Keratinocyte (primary cell): ENCODE results near the gene ATXN2. TPM values are rescaled to one million over a fixed set of nuclear protein-coding genes. Genes with fewer than 3 reads are reported as not detected.
A peak's percentile ranks its signal among the peaks of the same experiment; 100 is the strongest.

Experiments used
- DNase-seq: peaks from one replicate; pipeline ENCODE4 v3.0.0-alpha.2; 2011; ENCODE audit warnings: low read depth, missing footprints, low spot score
- FAIRE-seq: peaks from 2 replicates; lab custom pipeline; 2011; peaks lifted over from hg19 to GRCh38; lab: Jason Lieb, UNC
- H2AFZ ChIP-seq: 2 replicates; pipeline ENCODE4 v1.6.0; 2012; ENCODE audit warnings: low read length, control low read depth, inconsistent platforms; ENCODE audit not compliant: control insufficient read depth
- H3K27ac ChIP-seq: 2 replicates; pipeline ENCODE4 v1.5.1; 2011; ENCODE audit warnings: low read length; ENCODE audit not compliant: control insufficient read depth, insufficient read depth
- H3K27me3 ChIP-seq: 3 replicates; pipeline ENCODE4 v1.6.0; 2011; ENCODE audit warnings: low read length; ENCODE audit not compliant: control insufficient read depth, insufficient read depth; ENCODE audit errors: extremely low read depth
- H3K36me3 ChIP-seq, 2 experiments: 2 replicates in 1 of 2; 3 replicates in 1 of 2; pipeline ENCODE4 v1.5.1; 2011; ENCODE audit warnings: low read length in 2 of 2, mild to moderate bottlenecking in 1 of 2; ENCODE audit not compliant: control insufficient read depth in 2 of 2, insufficient read depth in 2 of 2; ENCODE audit errors: extremely low read depth in 1 of 2
- H3K4me1 ChIP-seq: 3 replicates; pipeline ENCODE4 v1.5.1; 2011; ENCODE audit warnings: low read length; ENCODE audit not compliant: control insufficient read depth, insufficient read depth; ENCODE audit errors: extremely low read depth
- H3K4me2 ChIP-seq: 3 replicates; pipeline ENCODE4 v1.6.0; 2011; ENCODE audit warnings: low read depth, low read length; ENCODE audit not compliant: control insufficient read depth, insufficient read depth; ENCODE audit errors: extremely low read depth
- H3K4me3 ChIP-seq, 3 experiments: fragments of 200-600 bp in 1 of 3; sonication (generic) in 1 of 3; 2 replicates in 2 of 3; 3 replicates in 1 of 3; pipeline ENCODE4 v1.5.1; 2011 to 2016; ENCODE audit warnings: low read length in 3 of 3, mild to moderate bottlenecking in 3 of 3, control low read depth in 2 of 3, inconsistent platforms in 1 of 3, low read depth in 1 of 3, mixed read lengths in 1 of 3, mixed run types in 1 of 3, moderate library complexity in 1 of 3; ENCODE audit not compliant: control insufficient read depth in 2 of 3, insufficient read depth in 2 of 3; ENCODE audit errors: extremely low read depth in 1 of 3
- H3K79me2 ChIP-seq: 2 replicates; pipeline ENCODE4 v1.6.0; 2012; ENCODE audit warnings: low read length; ENCODE audit not compliant: control insufficient read depth, insufficient read depth
- H3K9ac ChIP-seq: 3 replicates; pipeline ENCODE4 v1.6.0; 2011; ENCODE audit warnings: low read length; ENCODE audit not compliant: control insufficient read depth, insufficient read depth; ENCODE audit errors: extremely low read depth
- H3K9me1 ChIP-seq: 3 replicates; pipeline ENCODE4 v1.6.0; 2011; ENCODE audit warnings: low read length; ENCODE audit not compliant: control insufficient read depth, insufficient read depth; ENCODE audit errors: extremely low read depth
- H3K9me3 ChIP-seq: 2 replicates; pipeline ENCODE4 v1.5.1; 2012; ENCODE audit warnings: low read depth, low read length; ENCODE audit not compliant: control insufficient read depth
- H4K20me1 ChIP-seq: 3 replicates; pipeline ENCODE4 v1.6.0; 2011; ENCODE audit warnings: low read length; ENCODE audit not compliant: control insufficient read depth, insufficient read depth; ENCODE audit errors: extremely low read depth
- CTCF ChIP-seq, 3 experiments: IDR thresholded peaks in 1 of 3; conservative IDR thresholded peaks in 1 of 3; optimal IDR thresholded peaks in 1 of 3; 2 replicates in 2 of 3; 3 replicates in 1 of 3; pipeline versions ENCODE3 to v1.5.1; 2011; ENCODE audit warnings: low read length in 3 of 3, mild to moderate bottlenecking in 3 of 3, moderate library complexity in 2 of 3, control low read depth in 1 of 3, inconsistent platforms in 1 of 3; ENCODE audit not compliant: insufficient read depth in 2 of 3; ENCODE audit errors: extremely low read depth in 1 of 3
- EZH2 ChIP-seq: IDR thresholded peaks from one replicate; pipeline ENCODE4 v1.6.1; 2012; ENCODE audit warnings: inconsistent platforms, mild to moderate bottlenecking, low read length, moderate library complexity
- dilution Hi-C: fragments of 300-500 bp; cut with MboI; formaldehyde crosslinking; loops from one replicate; pipeline ENCODE4 v1.7.0; 2020; ENCODE audit warnings: low sequenced_read_pairs; ENCODE audit not compliant: extremely low pct_ligation_motif_present
- polyA plus RNA-seq, 5 experiments: library from polyadenylated mRNA; depleted of rRNA in 3 of 5; stranded (reverse) in 3 of 5; stranded (forward) in 1 of 5; unstranded in 1 of 5; fragments of >200 nt; gene quantifications; 1 replicate in 1 of 5; 2 replicates in 3 of 5; 3 replicates in 1 of 5; pipeline versions ENCODE4 v1.2.1 to v1.2.3, GENCODE V29; 2011 to 2012; ENCODE audit warnings: missing spikeins in 2 of 5, low read depth in 1 of 5, low replicate concordance in 1 of 5

The ATXN2 gene
- polyA plus RNA-seq, 1 donor (not counting 4 experiments of a cell fraction or from before 2014, with no cell fraction given): 19.6 TPM

GRCh38 chr12:111424793-111425251 lies 174.3 kb downstream of the ATXN2 start:
- peak; percentile 15 to 23 (median 21) for TF ChIP-seq CTCF (optimal IDR thresholded peaks at IDR 0.05 in 1 of 3, IDR thresholded peaks at IDR 0.05 in 1 of 3, conservative IDR thresholded peaks at IDR 0.05 in 1 of 3; ENCODE audit: extremely low read depth in 1 of 3, insufficient read depth in 2 of 3, low read length in 3 of 3)
- TF ChIP-seq EZH2: no peak
- dilution Hi-C loops: no loop called here
- FAIRE-seq (no peak), DNase-seq (no peak)
- Histone ChIP-seq H3K4me1 (peaks cover 10% of the 10 kb centered on the region), H3K9me1 (peaks cover 2% of the 10 kb centered on the region), H3K27me3 (no peaks in the 10 kb centered on the region), H3K79me2 (peaks cover 27% of the 10 kb centered on the region), H2AFZ (no peak overlapping the region), H3K9me3 (no peaks in the 10 kb centered on the region), H3K4me2 (no peak overlapping the region), H3K27ac (no peak overlapping the region), H3K36me3 (peaks cover 0 to 9% of the 10 kb centered on the region in 2 experiments), H3K9ac (no peak overlapping the region), H3K4me3 (no peak overlapping the region), H4K20me1 (peaks cover 3% of the 10 kb centered on the region)

GRCh38 chr12:111424189-111424792 lies 174.8 kb downstream of the ATXN2 start:
- DNase-seq: no peak
- Histone ChIP-seq H2AFZ (no peak overlapping the region), H3K36me3 (peaks cover 0 to 9% of the 10 kb centered on the region in 2 experiments), H3K9me1 (peaks cover 2% of the 10 kb centered on the region), H3K4me1 (peaks cover 10% of the 10 kb centered on the region), H3K9me3 (no peaks in the 10 kb centered on the region), H3K4me2 (no peak overlapping the region), H4K20me1 (peaks cover 3% of the 10 kb centered on the region), H3K9ac (no peak overlapping the region), H3K27me3 (no peaks in the 10 kb centered on the region), H3K79me2 (peaks cover 25% of the 10 kb centered on the region), H3K4me3 (no peak overlapping the region), H3K27ac (no peak overlapping the region)
- no peak for FAIRE-seq
- TF ChIP-seq CTCF (optimal IDR thresholded peaks at IDR 0.05 in 1 of 3, IDR thresholded peaks at IDR 0.05 in 1 of 3, conservative IDR thresholded peaks at IDR 0.05 in 1 of 3; ENCODE audit: extremely low read depth in 1 of 3, insufficient read depth in 2 of 3, low read length in 3 of 3) (no peak), EZH2 (no peak)
- dilution Hi-C loops: no loop called here
